Upper lobe of left lung (tissue), 6 donors: ENCODE measurements around the gene C6orf47. TPM values are rescaled to one million over a fixed set of nuclear protein-coding genes. Genes with fewer than 3 reads are reported as not detected.

Experiments used
- ATAC-seq, 2 donors: fragments of 200-7000 bp; cut with Tn5 transposase; one replicate each; pipeline ENCODE4 v1.9.1; 2022; ENCODE audit warnings: mild to moderate bottlenecking in 2 of 2, moderate library complexity in 2 of 2; ENCODE audit not compliant: low FRiP score in 2 of 2
- DNase-seq, 2 donors: peaks; one replicate each; pipeline ENCODE4 v3.0.0-alpha.2; 2019 to 2020
- H3K27ac ChIP-seq, 4 donors: fragments of 200-600 bp; sonication (generic); one replicate each; pipeline ENCODE4 v1.5.1; 2016 to 2019
- H3K27me3 ChIP-seq, 4 donors: fragments of 200-600 bp; sonication (generic); one replicate each; pipeline ENCODE4 v1.5.1; 2017 to 2019
- H3K36me3 ChIP-seq, 4 donors: fragments of 200-600 bp; sonication (generic); one replicate each; pipeline ENCODE4 v1.5.1; 2016 to 2019
- H3K4me1 ChIP-seq, 4 donors: fragments of 200-600 bp; sonication (generic); one replicate each; pipeline ENCODE4 v1.5.1; 2018 to 2019
- H3K4me3 ChIP-seq, 4 donors: fragments of 200-600 bp; sonication (generic); one replicate each; pipeline ENCODE4 v1.5.1; 2017 to 2019; ENCODE audit warnings: mild to moderate bottlenecking in 2 of 4, moderate library complexity in 1 of 4
- H3K9me3 ChIP-seq, 4 donors: fragments of 200-600 bp; sonication (generic); one replicate each; pipeline ENCODE4 v1.5.1; 2018 to 2019
- CTCF ChIP-seq, 6 experiments: fragments of 450-650 bp in 4 of 6; fragments of 200-600 bp in 2 of 6; sonication (generic) in 2 of 6; IDR thresholded peaks; one replicate each; pipeline ENCODE4 v1.5.1; 2016 to 2019; ENCODE audit warnings: antibody characterized with exemption in 6 of 6
- EP300 ChIP-seq, 4 donors: sonication (generic); formaldehyde crosslinking; IDR thresholded peaks; one replicate each; pipeline ENCODE4 v1.5.1; 2017; ENCODE audit warnings: antibody characterized with exemption in 4 of 4, control low read depth in 2 of 4
- POLR2A ChIP-seq, 4 donors: fragments of 450-650 bp; IDR thresholded peaks; one replicate each; pipeline ENCODE4 v1.5.1; 2016 to 2017; ENCODE audit warnings: antibody characterized with exemption in 4 of 4, mild to moderate bottlenecking in 2 of 4
- POLR2AphosphoS5 ChIP-seq, 2 donors: sonication (generic); formaldehyde crosslinking; IDR thresholded peaks; one replicate each; pipeline ENCODE4 v1.5.1; 2017; ENCODE audit warnings: antibody characterized with exemption in 2 of 2
- WGBS, 2 donors: methylation state at CpG; one replicate each; pipeline ENCODE4 v1.1.5; 2017 to 2018; 5-methylcytosine and 5-hydroxymethylcytosine counted together
- total RNA-seq, 6 donors: library from RNA; depleted of rRNA in 4 of 6; stranded (reverse); fragments of >200 nt in 4 of 6; gene quantifications; one replicate each; pipeline versions ENCODE4 v1.1.0 to v1.2.1, GENCODE V29; 2016 to 2021
- donor health status: DM: no; HTN: no; CAD: no; lungs with moderate emphysema.
- donor health status: DM: no; HTN: yes; CAD: no; lungs with severe emphysema.

The C6orf47 gene
- total RNA-seq, 6 donors from 2014 or later: 25.0 to 30.1 (median 28.4) TPM

- no peaks in the 10 kb centered on the region for H3K27me3 ChIP-seq
- H3K27ac ChIP-seq: no peak overlapping the region
- DNase-seq: no peak
- TF ChIP-seq CTCF (IDR thresholded peaks at IDR 0.05) (no peak), POLR2AphosphoS5 (IDR thresholded peaks at IDR 0.05) (no peak), POLR2A (IDR thresholded peaks at IDR 0.05) (no peak), EP300 (IDR thresholded peaks at IDR 0.05) (no peak)
- no peaks in the 10 kb centered on the region for H3K9me3 ChIP-seq
- H3K36me3 ChIP-seq: no peaks in the 10 kb centered on the region
- no peak overlapping the region for H3K4me3 ChIP-seq
- ATAC-seq: no peak
- H3K4me1 ChIP-seq: peaks cover 19 to 25% (median 22%) of the 10 kb centered on the region in 4 donors
- WGBS, 2 donors: 88 to 90% methylated on average over 5 to 6 of the region's 6 CpGs
Measured at GRCh38 chr6:31705931-31706330, 45.4 kb upstream of the C6orf47 start.

DNA sequence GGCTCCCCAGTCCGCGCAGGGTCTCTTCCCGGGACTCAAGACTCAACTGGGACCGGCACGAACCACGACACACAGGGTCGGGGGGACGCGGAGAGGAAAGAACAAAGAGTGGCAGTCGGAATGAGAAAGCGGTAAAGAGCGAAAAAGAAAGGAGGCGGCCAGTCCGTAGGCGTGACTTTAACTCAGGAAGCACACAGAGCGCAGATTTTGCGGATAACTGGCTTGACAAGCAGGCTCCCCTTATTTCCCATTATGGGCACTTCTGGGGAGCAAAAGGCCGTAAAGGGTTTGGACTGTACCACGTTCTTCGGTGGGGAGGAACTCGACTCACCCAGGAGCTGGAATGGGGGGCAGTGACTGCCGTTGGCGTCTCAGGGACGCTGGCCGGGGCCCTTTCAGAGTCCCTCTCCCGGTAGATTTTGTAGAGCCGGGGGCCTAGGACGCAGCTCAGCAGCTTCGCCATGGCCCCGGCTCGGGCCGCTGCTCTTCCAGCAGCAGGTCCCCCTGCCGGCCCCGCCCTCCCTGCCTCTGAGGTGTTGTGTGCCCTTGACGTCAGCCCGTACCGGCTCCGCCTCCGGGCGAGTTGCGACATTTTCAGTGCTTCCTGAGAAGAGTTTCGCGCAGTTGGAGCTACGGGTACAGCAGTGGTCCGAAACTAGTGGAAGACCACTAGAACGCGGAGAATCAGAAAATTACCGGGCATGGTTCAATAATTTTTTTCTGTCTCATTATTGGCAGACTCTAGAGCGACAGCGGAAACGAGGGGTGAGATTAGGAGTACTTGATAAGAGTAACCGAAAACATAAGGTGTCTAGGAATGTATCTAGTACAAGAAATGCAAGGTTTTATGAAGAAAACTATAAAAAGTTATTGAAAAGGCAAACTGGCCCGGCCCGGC is 42.5 kb upstream of the C6orf47 start, which contains the start of gene ABHD16A:
TSS of gene ABHD16A (minus strand) at position 506 of the 898 bp plus-strand sequence. CDS start at position 463, 43 bp downstream.
- ATAC-seq: peak; percentile 97 to 98
- TF ChIP-seq EP300 (IDR thresholded peaks at IDR 0.05) (peak in 2 of 4 donors; percentile 25 to 92), POLR2AphosphoS5 (IDR thresholded peaks at IDR 0.05) (peak; percentile 95 to 99), CTCF (IDR thresholded peaks at IDR 0.05) (peak in 4 of 6 experiments; percentile 20 to 49 (median 44)), POLR2A (IDR thresholded peaks at IDR 0.05) (peak; percentile 46 to 100 (median 92))
- Histone ChIP-seq H3K27me3 (no peaks in the 10 kb centered on the region), H3K27ac (peak within 1 kb of the TSS; percentile 97 to 99 (median 98)), H3K9me3 (no peaks in the 10 kb centered on the region), H3K4me3 (peak within 1 kb of the TSS; percentile 64 to 75 (median 73)), H3K36me3 (peaks cover 0 to 24% (median 10%) of the 10 kb centered on the region in 4 donors), H3K4me1 (peaks cover 21 to 32% (median 23%) of the 10 kb centered on the region in 4 donors)
- whole genome bisulfite sequencing, 2 donors: 1% methylated on average over 44 to 54 of the region's 54 CpGs
- peak; percentile 99 to 100 for DNase-seq

GRCh38 chr6:31702405-31702818 is 41.8 kb upstream of the C6orf47 start:
- Histone ChIP-seq H3K27me3 (no peaks in the 10 kb centered on the region), H3K4me3 (peak overlapping the region; percentile 64 to 75 (median 73)), H3K36me3 (peaks cover 0 to 30% (median 12%) of the 10 kb centered on the region in 4 donors), H3K4me1 (peaks cover 21 to 35% (median 23%) of the 10 kb centered on the region in 4 donors), H3K9me3 (no peaks in the 10 kb centered on the region), H3K27ac (peak overlapping the region; percentile 97 to 99 (median 98))
- WGBS, 2 donors: 1% methylated on average over 10 of the region's 10 CpGs
- no peak for DNase-seq
- peak; percentile 8 to 13 for ATAC-seq
- TF ChIP-seq POLR2AphosphoS5 (IDR thresholded peaks at IDR 0.05) (no peak), CTCF (IDR thresholded peaks at IDR 0.05) (no peak)

DNA sequence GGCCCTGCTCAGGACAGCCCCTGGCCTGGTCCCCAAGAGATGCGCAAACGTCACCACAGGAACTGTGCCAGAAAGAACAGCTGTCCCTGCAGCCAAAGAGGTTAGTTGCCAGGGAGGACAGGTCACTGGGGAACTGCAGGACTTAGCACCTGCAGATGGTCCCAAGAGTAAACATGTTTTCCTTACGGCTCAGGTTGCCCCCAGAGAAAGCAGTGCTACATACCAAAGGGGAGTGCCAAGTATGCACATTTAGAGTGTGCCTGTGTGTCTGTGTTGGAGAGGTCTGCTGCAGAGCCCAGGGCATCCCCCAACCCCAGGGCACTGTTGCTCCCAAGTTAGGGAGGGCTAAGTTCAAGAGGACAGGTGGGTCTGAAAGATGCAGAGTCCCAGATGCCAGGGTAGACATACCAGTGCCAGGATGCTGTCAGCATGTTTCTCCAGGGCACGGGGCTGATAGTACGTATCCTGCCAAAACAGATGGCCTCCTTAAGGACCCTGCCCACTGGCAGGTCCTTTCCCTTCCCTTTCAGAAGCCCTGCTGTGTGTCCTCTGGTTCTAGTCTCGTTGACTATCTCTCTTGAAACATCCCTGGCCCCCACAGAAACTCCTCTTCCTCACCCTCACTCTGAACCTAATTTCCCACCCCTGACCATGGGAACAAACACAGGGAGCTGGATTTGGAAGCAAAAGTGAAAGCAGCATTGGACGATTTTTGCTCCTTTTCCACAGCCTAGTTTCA is 41.3 kb upstream of the C6orf47 start:
- no peaks in the 10 kb centered on the region for H3K27me3 ChIP-seq
- no peaks in the 10 kb centered on the region for H3K9me3 ChIP-seq
- peak overlapping the region in 3 of 4 donors; percentile 64 to 74 (median 72) for H3K4me3 ChIP-seq
- WGBS, 2 donors: 27% methylated on average over 6 to 7 of the region's 7 CpGs
- H3K36me3 ChIP-seq: peaks cover 0 to 33% (median 13%) of the 10 kb centered on the region in 4 donors
- no peak for TF ChIP-seq EP300 (IDR thresholded peaks at IDR 0.05)
- TF ChIP-seq CTCF (IDR thresholded peaks at IDR 0.05): no peak
- TF ChIP-seq POLR2AphosphoS5 (IDR thresholded peaks at IDR 0.05): no peak
- no peak for TF ChIP-seq POLR2A (IDR thresholded peaks at IDR 0.05)
- DNase-seq (no peak), ATAC-seq (no peak)
- H3K4me1 ChIP-seq: peaks cover 21 to 35% (median 23%) of the 10 kb centered on the region in 4 donors
- peak overlapping the region; percentile 97 to 99 (median 98) for H3K27ac ChIP-seq
